GM18909 (cell line): ENCODE measurements around the gene PDS5A.
"Not testable (repeated sequence)": the region's sequence is repeated elsewhere in the genome, so short reads cannot be mapped to it uniquely, and the experiment has no call there.

ENCODE experiments used
- ATAC-seq: cut with Tn5 transposase; IDR thresholded peaks from one replicate; pipeline ENCODE4 v1.9.1; 2021; ENCODE audit warnings: mild to moderate bottlenecking; ENCODE audit not compliant: unreplicated experiment, poor library complexity

Gene PDS5A

DNA sequence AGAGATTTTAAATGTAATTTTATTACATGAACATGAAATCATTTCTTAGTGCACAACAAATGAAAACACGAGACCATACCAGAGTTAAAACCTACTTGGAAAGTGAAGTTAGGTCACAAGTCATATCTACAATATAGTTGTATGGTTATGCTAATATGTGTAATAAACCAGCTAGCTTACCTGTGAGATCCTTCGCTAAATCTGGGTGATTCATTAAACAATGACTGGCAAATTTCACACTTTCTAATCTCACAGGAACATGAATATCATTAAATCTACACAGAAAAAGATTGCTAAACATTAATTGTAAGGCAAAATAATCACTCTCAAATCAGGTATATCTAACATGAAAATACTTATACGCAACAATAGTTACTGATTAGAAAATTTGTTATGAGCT is 67.6 kb downstream of the PDS5A start:
- ATAC-seq, result no peak

DNA sequence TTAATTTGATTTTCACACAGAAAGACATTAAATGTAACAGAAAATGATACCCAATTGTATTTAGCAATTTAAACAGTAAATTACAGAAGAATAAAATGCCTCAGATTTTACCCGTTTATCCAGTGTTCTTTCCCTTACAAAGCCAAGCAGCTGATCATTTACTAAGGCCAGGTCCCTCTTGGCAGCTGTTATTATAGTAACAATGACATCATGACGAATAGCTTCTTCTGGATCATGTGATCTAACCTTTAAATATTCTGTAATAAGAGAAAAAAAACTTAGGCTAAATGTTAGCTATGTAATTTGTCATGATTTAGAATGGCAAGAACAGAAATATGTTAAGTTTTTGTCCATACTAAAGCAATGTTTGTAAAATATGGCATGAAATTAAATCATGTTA is 69.4 kb downstream of the PDS5A start:
- ATAC-seq, result no peak

DNA sequence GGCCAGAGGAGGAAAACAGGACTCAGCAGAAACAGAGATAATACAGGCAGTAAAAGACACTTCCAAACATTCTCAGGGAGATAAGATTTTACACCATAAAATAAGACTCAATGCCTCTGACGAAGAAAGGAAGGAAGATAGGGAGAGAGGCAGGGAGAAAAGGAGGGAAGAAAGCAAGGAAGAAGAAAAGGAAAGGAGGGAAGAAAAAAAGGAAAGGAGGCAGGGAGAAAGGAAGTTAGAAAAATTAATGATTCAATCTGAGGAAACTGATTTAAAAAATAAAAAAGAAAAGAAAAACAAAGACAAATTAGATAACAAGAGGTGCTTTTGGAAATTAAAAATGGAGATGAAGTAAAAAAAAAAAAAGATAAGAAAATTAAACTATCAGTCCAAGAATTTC is 72.1 kb downstream of the PDS5A start:
- ATAC-seq, result no peak

GRCh38 chr4:39905019-39905418 is 72.7 kb downstream of the PDS5A start:
- not testable (repeated sequence) for ATAC-seq

GRCh38 chr4:39900966-39901365 is 76.7 kb downstream of the PDS5A start:
- no peak for ATAC-seq

DNA sequence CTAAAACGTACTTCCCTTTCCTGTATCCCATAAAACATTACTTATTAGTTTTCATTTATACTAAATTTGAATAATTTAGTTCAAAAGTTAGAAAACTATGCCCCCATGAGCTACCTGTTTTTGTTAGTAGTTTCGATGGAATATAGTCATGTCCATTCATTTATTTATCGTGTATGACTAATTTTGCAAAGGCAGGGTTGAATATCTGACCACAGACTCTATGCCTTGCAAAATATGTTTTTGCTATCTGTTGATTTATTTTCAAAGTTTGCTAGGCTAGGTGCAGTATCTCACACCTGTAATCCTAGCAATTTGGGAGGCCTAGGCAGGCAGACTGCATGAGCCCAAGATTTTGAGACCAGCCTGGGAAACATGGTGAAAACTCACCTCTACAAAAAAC is 78.4 kb downstream of the PDS5A start:
- no peak for ATAC-seq

DNA sequence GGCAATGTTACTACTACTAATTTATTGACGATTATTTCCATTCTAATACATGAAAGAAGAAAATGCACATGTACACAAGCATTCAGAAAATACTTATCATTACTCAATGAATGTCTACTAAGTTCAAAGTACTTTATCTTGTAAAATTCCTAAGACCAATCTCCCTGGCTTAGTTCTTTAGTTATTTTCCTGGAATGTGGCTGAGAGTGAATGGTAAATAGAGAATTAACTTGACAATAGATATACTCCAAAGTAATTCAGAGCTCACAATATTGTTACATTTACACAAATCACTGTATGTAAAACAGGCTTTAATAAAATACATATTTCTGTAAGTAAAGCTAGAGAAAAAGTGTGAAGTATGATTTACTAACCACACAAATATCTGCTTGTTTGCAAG is 79.7 kb downstream of the PDS5A start:
- no peak for ATAC-seq

- no peak for ATAC-seq
Measured at GRCh38 chr4:39893693-39894072, 84.0 kb downstream of the PDS5A start.

DNA sequence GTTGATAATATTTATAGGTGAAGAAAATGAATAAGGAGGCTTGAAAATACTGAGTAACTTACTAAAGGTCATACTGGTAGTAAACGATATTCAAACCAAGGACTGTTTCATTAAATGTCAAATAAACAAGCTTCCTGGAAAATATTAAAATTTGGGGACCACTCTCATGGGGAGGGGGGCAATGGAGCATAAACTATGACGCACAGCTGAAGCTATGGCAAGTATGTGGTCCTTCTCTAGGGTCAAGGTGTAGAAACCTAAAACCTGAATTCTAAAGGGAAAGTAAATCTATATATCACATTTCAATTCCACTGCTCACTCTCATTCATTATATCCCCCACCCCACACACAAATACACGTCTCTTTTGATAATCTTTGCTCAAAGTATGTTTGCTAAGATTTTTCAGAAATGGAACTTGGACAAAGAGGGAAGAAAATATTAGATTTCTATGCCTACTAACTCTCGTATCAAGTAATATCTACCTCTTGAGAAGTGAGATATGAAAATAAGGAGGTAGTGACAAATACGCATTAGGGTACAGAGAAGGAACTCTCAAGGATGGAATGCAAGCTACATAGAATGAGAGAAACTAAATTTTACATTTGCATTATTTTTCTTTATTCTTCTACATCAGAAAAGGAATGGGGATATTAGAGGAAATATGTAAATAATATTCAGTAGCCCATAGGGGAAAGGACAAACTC is 84.6 kb downstream of the PDS5A start:
- no peak for ATAC-seq

DNA sequence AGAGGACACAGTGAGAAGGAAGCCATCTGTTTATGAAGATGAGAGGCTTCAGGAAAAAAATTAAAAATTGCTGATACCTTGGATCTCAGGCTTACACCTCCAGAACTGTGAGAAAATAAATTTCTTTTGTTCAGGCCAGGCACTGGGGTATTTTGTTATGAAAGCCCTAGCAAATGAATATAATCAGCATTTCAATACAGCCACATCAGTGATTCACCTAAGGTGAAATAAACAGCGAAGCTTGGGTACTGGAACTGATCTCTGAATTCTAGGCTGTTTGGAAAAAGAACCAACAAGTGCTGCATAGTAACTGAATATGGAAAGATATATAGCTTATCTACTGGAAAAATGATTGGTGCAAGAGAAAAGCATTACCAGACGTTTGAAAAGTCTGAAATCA is 88.5 kb downstream of the PDS5A start:
- ATAC-seq, result no peak

GRCh38 chr4:39888541-39888940 is 89.2 kb downstream of the PDS5A start:
- ATAC-seq, result no peak

GRCh38 chr4:39883646-39884045 is 94.1 kb downstream of the PDS5A start:
- no peak for ATAC-seq

- no peak for ATAC-seq
Measured at GRCh38 chr4:39881789-39882188, 95.9 kb downstream of the PDS5A start.

DNA sequence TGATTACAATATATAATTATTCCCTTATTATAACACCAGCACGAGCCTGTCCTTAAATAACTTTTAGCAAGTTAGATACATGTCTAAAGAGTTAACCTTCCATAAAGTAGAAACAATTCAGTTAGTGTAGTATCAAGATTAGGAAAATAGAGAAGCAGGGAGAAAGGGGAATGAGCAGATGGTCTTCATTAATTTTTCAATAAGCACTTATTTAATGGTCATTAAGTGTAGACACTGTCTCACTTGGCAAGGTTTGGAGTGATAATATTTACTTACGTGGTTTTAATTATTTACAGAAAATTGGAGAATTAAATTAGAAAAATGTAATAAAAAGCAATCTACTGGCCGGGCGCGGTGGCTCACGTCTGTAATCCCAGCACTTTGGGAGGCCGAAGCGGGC is 99.7 kb downstream of the PDS5A start:
- no peak for ATAC-seq

DNA sequence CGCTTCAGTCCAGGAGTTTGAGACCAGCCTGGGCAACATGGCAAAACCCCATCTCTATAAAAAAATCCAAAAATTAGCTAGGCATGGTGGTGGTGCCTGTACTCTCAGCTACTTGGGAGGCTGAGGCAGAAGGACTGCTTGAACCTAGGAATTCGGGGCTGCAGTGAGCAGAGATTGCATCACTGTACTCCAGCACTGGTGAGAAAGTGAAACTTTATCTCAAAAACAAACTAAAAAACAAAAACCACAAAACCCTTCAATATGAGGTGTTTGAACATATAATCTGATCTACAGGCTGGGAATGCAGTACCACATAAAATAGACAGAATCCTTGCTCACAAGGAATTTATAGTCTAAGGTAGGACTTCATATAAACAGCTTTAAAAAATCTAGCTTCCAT is 103.9 kb downstream of the PDS5A start:
- no peak for ATAC-seq

DNA sequence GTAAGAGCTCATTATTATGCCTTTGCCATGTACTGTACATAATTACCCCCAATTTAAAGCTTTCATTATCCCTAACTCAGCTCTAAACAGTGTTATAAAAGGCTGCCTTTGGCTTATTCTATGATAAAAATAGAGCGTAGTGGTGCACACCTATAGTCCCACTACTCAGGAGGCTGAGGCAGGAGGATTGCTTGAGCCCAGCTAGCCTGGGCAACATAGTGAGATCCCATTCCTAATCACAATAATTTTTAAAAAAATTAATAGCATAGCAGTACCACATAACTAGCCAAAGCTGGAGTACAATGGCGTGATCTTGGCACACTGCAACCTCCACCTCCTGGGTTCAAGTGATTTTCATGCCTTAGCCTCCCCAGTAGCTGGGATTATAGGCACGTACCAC is 112.4 kb downstream of the PDS5A start:
- no peak for ATAC-seq

- no peak for ATAC-seq
Measured at GRCh38 chr4:39864391-39864790, 113.3 kb downstream of the PDS5A start.

GRCh38 chr4:39860804-39861203 is 116.9 kb downstream of the PDS5A start:
- no peak for ATAC-seq

- no peak for ATAC-seq
Measured at GRCh38 chr4:39855909-39856512, 121.7 kb downstream of the PDS5A start.

- no peak for ATAC-seq
Measured at GRCh38 chr4:39852636-39853035, 125.1 kb downstream of the PDS5A start.

GRCh38 chr4:39850727-39851126 is 127.0 kb downstream of the PDS5A start:
- ATAC-seq, result no peak

GRCh38 chr4:39846705-39847104 is 131.0 kb downstream of the PDS5A start:
- no peak for ATAC-seq
